ENCODE data around the gene CGB7. TPM values are rescaled to one million over a fixed set of nuclear protein-coding genes. Genes with fewer than 3 reads are reported as not detected.

Gene CGB7
- total RNA-seq, 1 experiment from 2014 or later, result not detected

- Histone ChIP-seq H3K36me3 (ENCODE audit: insufficient read depth, low read length, poor library complexity, severe bottlenecking) (peaks cover 10% of the 10 kb centered on the region), H3K4me1 (ENCODE audit: insufficient read depth, low read length, poor library complexity, severe bottlenecking) (peaks cover 15% of the 10 kb centered on the region), H3K4me3 (ENCODE audit: low read depth, low read length, poor library complexity, severe bottlenecking) (peak overlapping the region; percentile 49), H3K9me3 (ENCODE audit: low read depth, low read length, poor library complexity, severe bottlenecking) (no peaks in the 10 kb centered on the region), H3K27ac (ENCODE audit: low read depth, low read length, poor library complexity, severe bottlenecking) (no peak overlapping the region), H3K27me3 (replicated peaks; ENCODE audit: insufficient read depth, low read depth, low read length, poor library complexity) (no peaks in the 10 kb centered on the region)
- BruUV-seq (replicated peaks), result no TSS peak
- no peak for TF ChIP-seq EZH2 (IDR thresholded peaks at IDR 0.05; ENCODE audit: borderline replicate concordance, low read depth, low read length, poor library complexity, severe bottlenecking)
- peak; percentile 62 for TF ChIP-seq CTCF (conservative IDR thresholded peaks at IDR 0.05; ENCODE audit: low read depth, low read length)
- ChIA-PET CTCF (interaction anchor here (0.6 to 0.9 kb wide), 2 partner anchors 18 to 47 kb away, joined by 3 read pairs; no protein-coding TSS in a partner anchor), POLR2A (ENCODE audit: low non-redundant PET) (no interaction called here)
- peak; percentile 85 for DNase-seq (ENCODE audit: low spot score)
- intact Hi-C loops (cut with micrococcal nuclease; ENCODE audit: unreplicated experiment), result no loop called here
These were observed 39.7 kb downstream of the CGB7 start for GRCh38 chr19:49017666-49018351.

GRCh38 chr19:49017041-49017665, 40.4 kb downstream of the CGB7 start, which contains the start of gene LHB:
Gene LHB, minus strand, starts transcription at chr19:49017091. Its CDS starts 10 bp downstream, at chr19:49017081.
- BruUV-seq (replicated peaks), result no TSS peak
- POLR2A ChIA-PET (ENCODE audit: low non-redundant PET), result no interaction called here
- intact Hi-C loops (cut with micrococcal nuclease; ENCODE audit: unreplicated experiment), result no loop called here

More at GRCh38 chr19:49017041-49017665, 40.4 kb downstream of the CGB7 start, which contains the start of gene LHB:
- Histone ChIP-seq H3K36me3 (ENCODE audit: insufficient read depth, low read length, poor library complexity, severe bottlenecking) (peaks cover 10% of the 10 kb centered on the region), H3K27ac (ENCODE audit: low read depth, low read length, poor library complexity, severe bottlenecking) (no peak within 1 kb of the TSS), H3K4me3 (ENCODE audit: low read depth, low read length, poor library complexity, severe bottlenecking) (peak within 1 kb of the TSS; percentile 49), H3K9me3 (ENCODE audit: low read depth, low read length, poor library complexity, severe bottlenecking) (no peaks in the 10 kb centered on the region), H3K4me1 (ENCODE audit: insufficient read depth, low read length, poor library complexity, severe bottlenecking) (peaks cover 15% of the 10 kb centered on the region), H3K27me3 (replicated peaks; ENCODE audit: insufficient read depth, low read depth, low read length, poor library complexity) (no peaks in the 10 kb centered on the region)
- DNase-seq (ENCODE audit: low spot score), result no peak
- TF ChIP-seq CTCF (conservative IDR thresholded peaks at IDR 0.05; ENCODE audit: low read depth, low read length) (no peak), EZH2 (IDR thresholded peaks at IDR 0.05; ENCODE audit: borderline replicate concordance, low read depth, low read length, poor library complexity, severe bottlenecking) (no peak)
- CTCF ChIA-PET, result interaction anchor here (0.6 to 0.9 kb wide), 2 partner anchors 17 to 47 kb away, joined by 3 read pairs; no protein-coding TSS in a partner anchor

All from A673 (cell line).